Fibroblast of mammary gland (primary cell): ENCODE results near the gene SNX13.

Source experiments
- DNase-seq: peaks from one replicate; pipeline ENCODE4 v3.0.0-alpha.2; 2010; ENCODE audit warnings: low read depth
- H3K4me3 ChIP-seq: 2 replicates; pipeline ENCODE4 v1.5.1; 2011; ENCODE audit warnings: low read depth, mild to moderate bottlenecking, low read length, moderate library complexity; ENCODE audit not compliant: control insufficient read depth
- CTCF ChIP-seq: conservative IDR thresholded peaks from 2 replicates; pipeline ENCODE4 v1.5.1; 2011; ENCODE audit warnings: low read depth, low read length, inconsistent platforms; ENCODE audit not compliant: control insufficient read depth, insufficient read depth

The SNX13 gene

DNA sequence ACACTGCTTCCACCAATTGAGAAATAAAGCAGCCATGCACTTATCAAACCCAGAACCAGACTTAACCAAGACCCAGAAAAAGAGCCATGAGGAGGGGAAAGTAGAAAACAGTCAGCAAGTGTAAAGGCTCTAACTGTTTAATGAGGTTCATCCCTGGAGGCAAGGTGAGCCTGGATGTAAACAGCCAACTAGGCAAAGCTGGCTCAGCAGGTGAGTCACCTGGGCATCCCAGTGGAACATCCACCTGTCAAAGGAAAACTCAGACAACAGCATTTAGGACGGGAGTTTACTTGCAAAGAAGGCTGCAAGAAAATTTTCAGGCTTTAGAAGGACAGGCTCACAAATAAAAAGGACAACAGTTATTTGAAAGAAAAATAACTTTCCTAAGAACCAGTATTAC, 153.0 kb downstream of the SNX13 start:
- H3K4me3 ChIP-seq, result no peak overlapping the region
- no peak for DNase-seq
- TF ChIP-seq CTCF, result no peak

GRCh38 chr7:17786314-17786852, 153.9 kb downstream of the SNX13 start:
- DNase-seq, result no peak
- no peak for TF ChIP-seq CTCF
- H3K4me3 ChIP-seq, result no peak overlapping the region

GRCh38 chr7:17782216-17782549, 158.1 kb downstream of the SNX13 start:
- H3K4me3 ChIP-seq, result no peak overlapping the region
- no peak for TF ChIP-seq CTCF
- no peak for DNase-seq

DNA sequence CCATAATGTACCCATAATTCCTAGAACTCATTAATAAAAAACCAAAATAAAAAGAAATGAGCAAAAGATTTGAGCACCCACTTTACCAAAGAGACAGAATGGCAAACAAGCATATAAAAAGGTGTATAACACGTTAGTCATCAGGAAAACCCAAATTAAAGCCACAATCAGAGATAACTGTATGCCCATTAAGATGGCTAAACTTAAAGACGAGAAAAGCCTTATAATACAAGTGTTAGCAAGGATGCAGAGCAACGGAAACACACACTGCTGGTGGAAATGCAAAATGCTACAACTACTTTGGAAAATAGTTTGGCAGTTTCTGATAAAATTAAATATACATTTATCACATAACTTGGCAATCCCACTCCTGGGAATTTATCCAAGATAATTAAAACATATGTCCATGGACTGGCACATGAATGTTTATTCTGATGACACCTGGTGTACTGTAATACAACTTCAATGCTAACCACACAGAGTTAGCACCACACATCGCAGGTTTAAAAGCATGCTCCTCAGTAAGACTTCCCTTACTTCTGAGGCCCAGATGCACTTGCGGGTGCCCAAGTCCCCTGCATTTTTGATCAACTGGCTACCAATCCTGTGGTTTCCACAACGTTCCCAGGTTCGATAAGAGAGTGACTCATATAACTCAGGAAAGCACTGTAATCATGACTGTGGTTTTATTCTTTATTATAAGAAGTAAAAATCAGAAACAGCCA, 158.6 kb downstream of the SNX13 start:
- peak; percentile 34 for DNase-seq
- no peak overlapping the region for H3K4me3 ChIP-seq
- no peak for TF ChIP-seq CTCF

- DNase-seq, result no peak
- H3K4me3 ChIP-seq, result no peak overlapping the region
- no peak for TF ChIP-seq CTCF
Measured at GRCh38 chr7:17779381-17779780, 160.9 kb downstream of the SNX13 start.

DNA sequence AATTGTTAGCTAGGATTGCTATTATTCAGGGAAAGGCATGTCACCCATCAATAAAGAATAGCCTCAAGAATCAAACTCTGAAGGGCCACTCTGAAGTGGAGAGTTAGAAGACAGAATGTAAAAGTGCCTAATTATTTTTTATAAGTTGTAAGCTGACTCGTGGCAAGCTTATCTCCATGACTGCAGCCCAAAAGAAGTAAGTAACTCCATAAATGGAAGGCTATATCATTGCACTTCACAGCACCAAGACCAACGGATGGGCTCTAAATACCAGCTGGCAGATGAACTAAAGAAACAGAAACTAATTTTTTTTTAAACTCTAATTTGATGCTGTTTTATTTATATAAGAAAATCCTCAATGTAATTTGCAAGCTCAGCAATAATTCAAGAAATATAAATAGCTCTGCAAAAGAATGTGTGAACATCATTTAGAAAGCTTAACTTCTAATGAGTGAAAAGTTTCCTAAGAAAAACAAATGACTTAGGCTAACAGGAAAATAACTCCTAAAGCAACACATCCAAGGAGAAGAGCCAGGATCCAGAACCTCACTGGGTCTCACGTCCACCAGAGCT, 165.5 kb downstream of the SNX13 start:
- H3K4me3 ChIP-seq, result no peak overlapping the region
- DNase-seq, result no peak
- TF ChIP-seq CTCF, result no peak
